WERI-Rb-1 (cell line): ENCODE measurements around the gene SIT1.
A peak's percentile ranks its signal among the peaks of the same experiment; 100 is the strongest.

Experiments
- DNase-seq: peaks from one replicate; pipeline ENCODE4 v3.0.0-alpha.2; 2020
- H3K27ac ChIP-seq: fragments of 250-450 bp; sonication (Bioruptor Pico); 2 replicates; pipeline ENCODE4 v1.5.1; 2020; ENCODE audit warnings: mild to moderate bottlenecking, moderate library complexity
- H3K27me3 ChIP-seq: fragments of 250-450 bp; sonication (Bioruptor Pico); 2 replicates; pipeline ENCODE4 v1.5.1; 2021; ENCODE audit warnings: mild to moderate bottlenecking, low read depth, moderate library complexity; ENCODE audit not compliant: insufficient read depth, severe bottlenecking
- H3K36me3 ChIP-seq: fragments of 250-450 bp; sonication (Bioruptor Pico); 2 replicates; pipeline ENCODE4 v1.5.1; 2020; ENCODE audit warnings: mild to moderate bottlenecking, moderate library complexity
- H3K4me3 ChIP-seq: 2 replicates; pipeline ENCODE4 v1.5.1; 2011; ENCODE audit warnings: low read depth, mild to moderate bottlenecking, control low read depth, low read length
- H3K9me3 ChIP-seq: fragments of 250-450 bp; sonication (Bioruptor Pico); 2 replicates; pipeline ENCODE4 v1.5.1; 2021; ENCODE audit warnings: mild to moderate bottlenecking, moderate library complexity; ENCODE audit not compliant: severe bottlenecking
- TF ChIP-seq, protein P1 (sequence below): IDR thresholded peaks from 2 replicates; pipeline ENCODE4 v1.5.1; 2011; ENCODE audit warnings: low read depth, mild to moderate bottlenecking, control low read depth, inconsistent platforms, low read length

SIT1 gene, protein sequence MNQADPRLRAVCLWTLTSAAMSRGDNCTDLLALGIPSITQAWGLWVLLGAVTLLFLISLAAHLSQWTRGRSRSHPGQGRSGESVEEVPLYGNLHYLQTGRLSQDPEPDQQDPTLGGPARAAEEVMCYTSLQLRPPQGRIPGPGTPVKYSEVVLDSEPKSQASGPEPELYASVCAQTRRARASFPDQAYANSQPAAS

DNA sequence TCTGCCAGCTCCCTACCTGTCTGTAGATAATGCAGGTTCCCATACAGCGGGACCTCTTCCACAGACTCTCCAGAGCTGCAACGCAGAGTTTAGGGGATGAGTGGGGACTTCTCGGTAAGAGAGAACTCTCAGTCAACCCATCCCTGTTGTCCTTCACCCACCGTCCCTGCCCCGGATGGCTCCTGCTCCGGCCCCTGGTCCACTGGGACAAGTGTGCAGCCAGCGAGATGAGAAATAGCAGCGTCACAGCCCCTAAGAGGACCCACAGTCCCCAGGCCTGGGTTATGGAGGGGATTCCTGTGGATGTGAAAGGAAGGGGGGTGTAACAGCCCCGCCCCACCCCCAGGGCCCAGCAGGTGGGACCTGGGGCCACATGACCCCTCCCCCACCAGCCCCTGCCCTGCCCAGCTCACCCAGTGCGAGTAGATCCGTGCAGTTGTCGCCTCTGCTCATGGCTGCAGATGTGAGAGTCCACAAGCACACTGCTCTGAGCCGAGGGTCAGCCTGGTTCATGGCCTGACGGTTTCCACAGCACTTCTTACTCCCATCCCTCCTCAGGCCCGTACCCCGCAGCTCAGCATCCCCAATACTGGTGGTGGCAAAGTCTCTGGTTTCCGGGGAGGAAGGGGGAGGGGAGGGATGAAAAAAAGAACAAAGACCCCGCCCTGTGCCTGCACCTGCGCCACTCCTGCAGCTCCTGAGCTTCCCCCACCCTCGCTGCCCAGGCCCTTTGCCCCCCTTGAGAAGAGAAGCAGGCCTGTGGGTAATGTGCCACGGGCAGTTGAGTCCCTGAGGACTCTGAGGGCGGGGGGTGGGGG lies at the start of gene SIT1:
Gene SIT1, minus strand, starts transcription at position 591 of the 818 bp plus-strand sequence. Its CDS starts 78 bp downstream, at position 513.
- Histone ChIP-seq H3K27me3 (no peaks in the 10 kb centered on the region), H3K9me3 (no peaks in the 10 kb centered on the region), H3K27ac (no peak within 1 kb of the TSS), H3K36me3 (no peaks in the 10 kb centered on the region), H3K4me3 (no peak within 1 kb of the TSS)
- TF ChIP-seq, protein P1, sequence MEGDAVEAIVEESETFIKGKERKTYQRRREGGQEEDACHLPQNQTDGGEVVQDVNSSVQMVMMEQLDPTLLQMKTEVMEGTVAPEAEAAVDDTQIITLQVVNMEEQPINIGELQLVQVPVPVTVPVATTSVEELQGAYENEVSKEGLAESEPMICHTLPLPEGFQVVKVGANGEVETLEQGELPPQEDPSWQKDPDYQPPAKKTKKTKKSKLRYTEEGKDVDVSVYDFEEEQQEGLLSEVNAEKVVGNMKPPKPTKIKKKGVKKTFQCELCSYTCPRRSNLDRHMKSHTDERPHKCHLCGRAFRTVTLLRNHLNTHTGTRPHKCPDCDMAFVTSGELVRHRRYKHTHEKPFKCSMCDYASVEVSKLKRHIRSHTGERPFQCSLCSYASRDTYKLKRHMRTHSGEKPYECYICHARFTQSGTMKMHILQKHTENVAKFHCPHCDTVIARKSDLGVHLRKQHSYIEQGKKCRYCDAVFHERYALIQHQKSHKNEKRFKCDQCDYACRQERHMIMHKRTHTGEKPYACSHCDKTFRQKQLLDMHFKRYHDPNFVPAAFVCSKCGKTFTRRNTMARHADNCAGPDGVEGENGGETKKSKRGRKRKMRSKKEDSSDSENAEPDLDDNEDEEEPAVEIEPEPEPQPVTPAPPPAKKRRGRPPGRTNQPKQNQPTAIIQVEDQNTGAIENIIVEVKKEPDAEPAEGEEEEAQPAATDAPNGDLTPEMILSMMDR: no peak
- no peak for DNase-seq

DNA sequence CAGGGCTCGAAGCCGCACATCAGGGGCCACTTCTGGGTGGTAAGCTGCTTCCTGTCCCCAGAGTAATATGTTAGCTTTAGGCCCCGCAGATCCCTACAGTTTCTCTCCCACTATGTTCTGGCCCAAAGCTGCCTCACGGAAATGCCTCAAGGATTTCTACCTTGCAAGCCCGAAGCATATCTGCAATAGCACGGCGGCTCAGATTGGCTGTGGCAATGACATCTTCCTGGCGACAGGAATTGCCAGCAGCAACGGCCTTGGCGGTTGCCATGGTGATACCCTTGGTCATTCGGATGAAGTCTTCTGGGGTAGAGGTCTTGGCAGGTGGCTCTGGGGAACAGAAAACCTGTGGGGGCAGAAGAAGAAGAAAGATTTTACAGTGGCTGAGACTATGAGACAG lies 49.3 kb upstream of the SIT1 start:
- Histone ChIP-seq H3K27ac (no peak overlapping the region), H3K27me3 (no peaks in the 10 kb centered on the region), H3K9me3 (no peaks in the 10 kb centered on the region), H3K36me3 (peaks cover 83% of the 10 kb centered on the region), H3K4me3 (no peak overlapping the region)
- TF ChIP-seq, protein P1: no peak
- no peak for DNase-seq

DNA sequence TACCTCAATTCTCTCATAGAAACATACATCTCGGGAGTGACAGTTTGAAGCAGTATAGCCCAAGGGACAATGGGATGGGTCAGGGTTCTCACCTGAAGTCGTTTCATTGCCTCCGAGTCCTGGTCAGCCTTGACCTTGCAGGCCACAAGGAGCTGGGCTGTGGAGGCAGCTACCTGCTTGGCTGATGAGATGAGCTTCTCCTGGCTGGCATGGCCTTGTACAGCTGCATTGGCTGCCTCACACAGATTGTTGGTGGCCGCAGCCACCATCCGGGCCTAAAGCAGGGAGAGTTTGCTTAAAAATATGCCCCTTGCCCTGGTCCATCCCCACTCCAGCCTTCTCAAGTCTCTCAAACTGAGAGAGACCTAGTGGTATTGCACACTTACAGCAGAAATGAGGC lies 47.5 kb upstream of the SIT1 start:
- no peak for DNase-seq
- TF ChIP-seq, protein P1: no peak
- Histone ChIP-seq H3K27ac (no peak overlapping the region), H3K27me3 (no peaks in the 10 kb centered on the region), H3K4me3 (no peak overlapping the region), H3K36me3 (peaks cover 65% of the 10 kb centered on the region), H3K9me3 (no peaks in the 10 kb centered on the region)

DNA sequence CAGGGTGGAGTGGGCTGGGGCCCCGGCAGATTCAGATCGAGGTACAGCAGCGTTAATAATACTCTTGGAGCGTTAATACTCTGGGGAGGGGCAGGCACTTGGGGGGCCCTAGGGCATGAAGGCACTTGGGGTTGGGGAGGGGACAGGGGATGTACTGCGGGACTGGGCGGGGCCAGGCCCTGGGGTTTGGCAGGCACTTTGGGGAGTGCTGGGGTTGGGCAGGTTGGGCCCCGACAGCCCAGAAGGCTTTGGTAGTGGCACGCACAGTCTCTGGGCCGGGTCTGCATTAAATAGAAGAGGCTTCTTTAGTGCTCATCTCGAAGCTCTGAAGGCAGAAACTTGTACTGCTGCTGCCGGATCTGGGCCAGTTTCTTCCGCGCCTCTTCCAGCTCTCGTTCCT lies 46.8 kb upstream of the SIT1 start:
- no peaks in the 10 kb centered on the region for H3K27me3 ChIP-seq
- H3K27ac ChIP-seq: no peak overlapping the region
- H3K36me3 ChIP-seq: peaks cover 57% of the 10 kb centered on the region
- H3K4me3 ChIP-seq: no peak overlapping the region
- TF ChIP-seq, protein P1: no peak
- H3K9me3 ChIP-seq: no peaks in the 10 kb centered on the region
- DNase-seq: no peak

DNA sequence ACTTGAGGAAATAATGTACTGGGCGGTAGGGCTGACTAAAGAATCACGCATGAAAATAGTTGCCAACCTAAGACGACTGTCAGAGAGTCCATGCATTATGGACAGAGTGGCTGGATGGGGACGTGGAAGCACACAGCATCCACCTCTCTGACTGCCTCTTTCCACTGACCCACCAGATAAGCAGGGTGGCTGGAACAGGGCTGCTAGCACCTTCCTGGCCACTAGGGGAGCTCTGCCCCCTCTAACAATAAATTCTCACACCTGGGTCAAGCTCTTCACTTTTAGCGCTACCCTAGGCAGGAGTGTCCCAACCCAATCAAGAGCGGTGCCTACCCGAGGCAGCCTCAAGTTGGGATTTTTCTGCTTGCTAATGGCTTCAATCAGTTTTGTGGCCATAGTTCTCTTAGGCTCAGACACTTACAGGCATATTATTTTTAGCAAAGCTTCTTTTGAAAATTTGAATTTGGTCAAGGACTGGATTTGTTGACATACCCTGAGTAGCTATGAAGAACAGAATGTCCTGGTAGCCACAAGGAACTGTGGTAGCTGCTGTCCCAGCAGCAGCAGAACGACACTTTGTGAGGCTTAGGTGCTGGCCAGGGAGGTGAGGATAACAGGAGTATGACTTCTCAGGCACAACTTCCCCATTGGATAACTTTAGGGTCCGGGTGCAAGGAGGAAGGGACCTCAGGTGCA lies 45.9 kb upstream of the SIT1 start:
- peak; percentile 60 for DNase-seq
- H3K27ac ChIP-seq: no peak overlapping the region
- H3K9me3 ChIP-seq: no peaks in the 10 kb centered on the region
- H3K27me3 ChIP-seq: no peaks in the 10 kb centered on the region
- TF ChIP-seq, protein P1: peak; percentile 95
- peaks cover 49% of the 10 kb centered on the region for H3K36me3 ChIP-seq
- no peak overlapping the region for H3K4me3 ChIP-seq
